GM18951 (cell line): ENCODE measurements around the gene FFAR1.

Source experiments
- POLR2A ChIP-seq: IDR thresholded peaks from 4 replicates; pipeline ENCODE4 v1.6.1; 2011; ENCODE audit warnings: mild to moderate bottlenecking; ENCODE audit not compliant: insufficient read length, insufficient read depth; ENCODE audit errors: extremely low read depth
- in situ Hi-C: fragments of 300-500 bp; cut with MboI; formaldehyde crosslinking; loops from one replicate; pipeline ENCODE4 v1.12.0; 2022; ENCODE audit warnings: low sequenced_read_pairs, mixed read lengths, inconsistent platforms; ENCODE audit not compliant: unreplicated experiment

Gene FFAR1

GRCh38 chr19:35347171-35347929 lies at the start of gene FFAR1:
Gene FFAR1 (plus strand): TSS chr19:35347902. CDS start chr19:35351552, 3,650 bp downstream.
- in situ Hi-C loops = no loop called here
- TF ChIP-seq POLR2A = peak; percentile 51

- in situ Hi-C loops = no loop called here
- TF ChIP-seq POLR2A = no peak
Measured at GRCh38 chr19:35297922-35298321, 49.8 kb upstream of the FFAR1 start.

GRCh38 chr19:35298561-35298972 lies 49.1 kb upstream of the FFAR1 start:
- in situ Hi-C loops = no loop called here
- TF ChIP-seq POLR2A = no peak

- in situ Hi-C loops = no loop called here
Measured at GRCh38 chr19:35299523-35300338, 48.0 kb upstream of the FFAR1 start.

GRCh38 chr19:35300339-35300649 lies 47.4 kb upstream of the FFAR1 start:
- in situ Hi-C loops = no loop called here
- no peak for TF ChIP-seq POLR2A

More at GRCh38 chr19:35299523-35300338, 48.0 kb upstream of the FFAR1 start:
- TF ChIP-seq POLR2A = no peak

GRCh38 chr19:35301961-35302360 lies 45.7 kb upstream of the FFAR1 start:
- in situ Hi-C loops = no loop called here
- TF ChIP-seq POLR2A = no peak

GRCh38 chr19:35302446-35302845 lies 45.3 kb upstream of the FFAR1 start:
- no peak for TF ChIP-seq POLR2A
- in situ Hi-C loops = no loop called here

- in situ Hi-C loops = no loop called here
- no peak for TF ChIP-seq POLR2A
Measured at GRCh38 chr19:35303357-35303915, 44.3 kb upstream of the FFAR1 start.

- in situ Hi-C loops = no loop called here
- no peak for TF ChIP-seq POLR2A
Measured at GRCh38 chr19:35304036-35304435, 43.7 kb upstream of the FFAR1 start.

GRCh38 chr19:35305181-35305580 lies 42.5 kb upstream of the FFAR1 start:
- in situ Hi-C loops = no loop called here
- TF ChIP-seq POLR2A = no peak

- in situ Hi-C loops = no loop called here
- no peak for TF ChIP-seq POLR2A
Measured at GRCh38 chr19:35306473-35307246, 41.0 kb upstream of the FFAR1 start.

- TF ChIP-seq POLR2A = no peak
- in situ Hi-C loops = no loop called here
Measured at GRCh38 chr19:35307931-35308330, 39.8 kb upstream of the FFAR1 start.

GRCh38 chr19:35308910-35309309 lies 38.8 kb upstream of the FFAR1 start:
- in situ Hi-C loops = no loop called here
- TF ChIP-seq POLR2A = no peak

GRCh38 chr19:35309481-35310279 lies 38.0 kb upstream of the FFAR1 start:
- in situ Hi-C loops = no loop called here
- TF ChIP-seq POLR2A = no peak
